ENCODE measurements around the gene CACNA2D4. TPM values are rescaled to one million over a fixed set of nuclear protein-coding genes. Genes with fewer than 3 reads are reported as not detected.

Gene CACNA2D4
- total and polyA plus RNA-seq, 8 donors, result 1.5 to 6.5 (median 1.9) TPM

- Histone ChIP-seq H3K9me3 (no peaks in the 10 kb centered on the region), H3K27ac (no peak overlapping the region), H3K4me3 (no peak overlapping the region), H3K27me3 (peaks cover 0 to 52% of the 10 kb centered on the region in 2 donors), H3K4me1 (peaks cover 0 to under 1% of the 10 kb centered on the region in 2 donors), H3K36me3 (no peaks in the 10 kb centered on the region)
- intact Hi-C loops (cut with DNase I), result no loop called here
- ATAC-seq (no peak), DNase-seq (no peak)
- no peak for TF ChIP-seq CTCF (IDR thresholded peaks at IDR 0.05)
These were observed 7.8 kb upstream of the CACNA2D4 start for GRCh38 chr12:1926251-1926657.

DNA sequence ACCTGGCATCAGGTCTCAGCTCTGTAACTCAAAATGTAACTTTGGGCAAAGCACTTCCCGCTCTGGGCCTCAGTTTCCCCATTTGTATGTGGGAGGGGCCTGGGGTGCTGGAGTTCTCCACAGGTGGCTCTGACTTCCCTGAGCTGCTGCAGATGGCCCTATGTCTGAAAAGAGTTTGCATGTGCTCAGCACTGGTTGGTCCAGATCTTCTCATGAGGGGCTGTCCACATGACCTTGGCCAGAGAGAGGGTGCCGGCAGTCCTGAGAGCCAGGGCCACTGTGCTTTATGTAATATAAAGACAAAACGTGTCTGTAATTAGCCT lies 7.2 kb upstream of the CACNA2D4 start:
- Histone ChIP-seq H3K4me1 (peaks cover 0 to 3% of the 10 kb centered on the region in 2 donors), H3K4me3 (no peak overlapping the region), H3K27ac (no peak overlapping the region), H3K27me3 (peaks cover 0 to 45% of the 10 kb centered on the region in 2 donors), H3K9me3 (no peaks in the 10 kb centered on the region), H3K36me3 (no peaks in the 10 kb centered on the region)
- intact Hi-C loops (cut with DNase I), result no loop called here
- no peak for DNase-seq
- ATAC-seq, result no peak
- no peak for TF ChIP-seq CTCF (IDR thresholded peaks at IDR 0.05)

GRCh38 chr12:1924996-1925683 lies 6.7 kb upstream of the CACNA2D4 start:
- TF ChIP-seq CTCF (IDR thresholded peaks at IDR 0.05), result no peak
- H3K27ac ChIP-seq, result no peak overlapping the region
- no peak for ATAC-seq
- H3K36me3 ChIP-seq, result no peaks in the 10 kb centered on the region
- DNase-seq, result no peak
- peaks cover 0 to 40% of the 10 kb centered on the region in 2 donors for H3K27me3 ChIP-seq
- intact Hi-C loops (cut with DNase I), result no loop called here
- no peaks in the 10 kb centered on the region for H3K9me3 ChIP-seq
- peaks cover 0 to 3% of the 10 kb centered on the region in 2 donors for H3K4me1 ChIP-seq
- H3K4me3 ChIP-seq, result no peak overlapping the region

GRCh38 chr12:1922985-1923384 lies 4.5 kb upstream of the CACNA2D4 start:
- DNase-seq, result no peak
- Histone ChIP-seq H3K4me1 (peaks cover 0 to 8% of the 10 kb centered on the region in 2 donors), H3K27me3 (peaks cover 0 to 39% of the 10 kb centered on the region in 2 donors), H3K4me3 (no peak overlapping the region), H3K9me3 (no peaks in the 10 kb centered on the region), H3K27ac (no peak overlapping the region), H3K36me3 (no peaks in the 10 kb centered on the region)
- no peak for ATAC-seq
- TF ChIP-seq CTCF (IDR thresholded peaks at IDR 0.05), result no peak
- intact Hi-C loops (cut with DNase I), result no loop called here

GRCh38 chr12:1922075-1922709 lies 3.7 kb upstream of the CACNA2D4 start:
- H3K27ac ChIP-seq, result no peak overlapping the region
- ATAC-seq, result no peak
- no peak for TF ChIP-seq CTCF (IDR thresholded peaks at IDR 0.05)

More at GRCh38 chr12:1922075-1922709, 3.7 kb upstream of the CACNA2D4 start:
- H3K4me1 ChIP-seq, result peaks cover 0 to 16% of the 10 kb centered on the region in 2 donors
- intact Hi-C loops (cut with DNase I), result no loop called here
- H3K4me3 ChIP-seq, result no peak overlapping the region
- DNase-seq, result peak in 1 of 4 donors; percentile 30
- no peaks in the 10 kb centered on the region for H3K36me3 ChIP-seq
- peaks cover 0 to 37% of the 10 kb centered on the region in 2 donors for H3K27me3 ChIP-seq
- no peaks in the 10 kb centered on the region for H3K9me3 ChIP-seq
